GM19395 (cell line): Measurements from ENCODE around the gene MS4A10.

Experiments used
- ATAC-seq: cut with Tn5 transposase; IDR thresholded peaks from one replicate; pipeline ENCODE4 v1.9.1; 2021; ENCODE audit warnings: mild to moderate bottlenecking, moderate library complexity; ENCODE audit not compliant: unreplicated experiment

Gene MS4A10

DNA sequence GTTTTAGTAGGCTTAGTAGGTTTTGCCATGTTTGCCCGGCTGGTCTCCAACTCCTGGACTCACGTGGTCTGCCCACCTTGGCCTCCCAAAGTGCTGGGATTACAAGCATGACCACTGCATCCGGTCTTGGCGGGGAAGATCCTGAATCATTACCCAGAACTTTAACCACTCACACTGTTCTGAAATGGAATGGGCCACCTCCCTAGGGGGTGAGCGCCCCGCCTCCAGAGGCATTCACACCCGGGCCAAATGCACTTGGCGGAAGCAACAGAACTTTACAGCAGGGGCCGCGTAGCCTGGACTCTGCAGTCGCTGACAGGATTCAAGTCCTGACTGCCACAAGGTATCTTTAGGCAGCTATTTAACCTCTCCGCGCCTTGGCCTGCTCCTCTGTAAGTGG, 62.1 kb downstream of the MS4A10 start:
- no peak for ATAC-seq

DNA sequence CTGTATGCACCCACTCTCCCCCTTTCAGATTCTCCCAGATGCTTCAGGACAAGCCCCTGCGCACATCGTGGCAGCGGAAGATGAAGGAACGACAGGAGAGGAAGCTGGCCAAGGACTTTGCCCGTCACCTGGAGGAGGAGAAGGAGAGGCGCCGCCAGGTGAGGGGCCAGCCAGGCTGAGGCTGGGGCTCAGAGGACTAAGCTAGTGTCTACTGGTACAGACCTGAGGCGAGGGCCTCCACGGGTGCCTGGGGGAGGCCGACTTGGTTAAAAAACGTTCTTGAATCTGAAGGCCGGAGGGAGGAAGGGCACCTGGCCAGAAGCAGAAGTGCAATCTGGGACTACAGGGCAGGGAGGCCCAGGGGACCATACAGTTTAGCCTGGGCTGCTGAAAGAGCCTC, 62.8 kb downstream of the MS4A10 start:
- no peak for ATAC-seq

DNA sequence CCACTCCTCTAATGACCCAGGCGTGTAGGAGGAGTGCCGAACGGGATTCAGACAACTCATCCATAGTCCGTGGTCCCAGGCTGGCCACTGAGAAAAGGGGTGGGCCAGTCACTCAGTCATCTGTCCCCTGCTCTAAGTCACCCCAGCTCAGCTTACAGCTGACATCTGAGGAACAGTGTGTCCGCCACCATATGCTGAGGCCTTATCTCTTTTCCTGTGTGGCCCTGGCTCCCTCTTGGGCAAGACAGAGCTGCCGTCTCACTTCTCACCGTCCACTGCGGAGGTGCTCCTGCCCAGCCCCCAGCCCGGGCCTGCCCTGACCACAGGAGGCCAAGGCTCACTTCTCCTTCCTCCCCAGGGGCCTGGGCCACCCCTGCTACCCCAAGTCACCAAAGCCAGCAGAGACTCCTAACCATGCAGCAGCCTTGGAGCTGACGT, 63.6 kb downstream of the MS4A10 start:
- ATAC-seq: no peak

DNA sequence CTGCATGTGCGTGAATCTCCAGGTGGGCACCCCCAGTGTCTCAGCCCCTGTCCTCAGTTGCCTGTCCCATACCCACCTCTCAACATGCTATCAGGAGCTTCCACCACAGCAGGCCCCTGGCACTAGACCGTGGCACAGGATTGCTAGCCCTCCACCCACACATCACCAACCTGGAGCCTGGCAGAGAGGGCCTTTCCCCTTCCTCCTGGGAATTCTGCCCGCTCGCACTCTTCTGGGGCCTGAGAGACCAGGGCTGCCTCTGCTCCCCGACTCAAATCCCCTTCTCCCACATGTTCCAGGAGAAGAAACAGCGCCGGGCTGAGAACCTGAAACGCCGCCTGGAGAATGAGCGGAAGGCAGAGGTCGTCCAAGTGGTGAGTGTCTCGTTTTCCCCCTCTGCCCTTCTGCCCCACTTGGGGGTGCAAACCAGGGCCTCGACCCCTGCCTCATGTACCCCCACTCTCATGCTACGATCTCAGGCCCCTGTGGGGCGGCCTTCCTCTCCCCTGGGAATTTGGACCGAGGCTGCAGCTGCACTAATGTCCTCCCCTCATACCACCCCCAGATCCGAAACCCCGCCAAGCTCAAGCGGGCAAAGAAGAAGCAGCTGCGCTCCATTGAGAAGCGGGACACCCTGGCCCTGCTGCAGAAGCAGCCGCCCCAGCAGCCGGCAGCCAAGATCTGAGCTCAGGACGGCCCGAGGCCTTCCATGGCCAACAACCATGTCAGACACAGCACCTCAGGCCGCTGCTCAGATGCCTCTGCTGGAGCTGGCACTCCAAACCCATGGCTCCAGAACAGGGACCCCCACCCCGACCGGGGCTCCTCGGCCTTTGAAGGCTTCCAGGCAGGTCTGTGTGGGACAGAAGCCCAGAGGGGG, 64.7 kb downstream of the MS4A10 start:
- ATAC-seq: no peak
